Measurements from ENCODE around the gene AKAP7. TPM values are rescaled to one million over a fixed set of nuclear protein-coding genes. Genes with fewer than 3 reads are reported as not detected.

The AKAP7 gene
- polyA plus RNA-seq, 1 of the 3 experiments (the other 2 are of a cell fraction) = 0.58 TPM

GRCh38 chr6:131172222-131172621, 37.0 kb downstream of the AKAP7 start:
- H3K27me3 ChIP-seq (ENCODE audit: insufficient read depth) = no peaks in the 10 kb centered on the region
- H4K20me1 ChIP-seq (ENCODE audit: insufficient read depth) = no peaks in the 10 kb centered on the region
- H3K4me3 ChIP-seq (ENCODE audit: low read depth in 2 of 2, low read length in 1 of 2) = no peak overlapping the region
- ChIA-PET CTCF (no interaction called here), POLR2A (no interaction called here)
- no peak for DNase-seq
- WGBS (ENCODE audit: low lambda C conversion rate) = 59% methylated on average over 1 of the region's 1 CpG
- no peaks in the 10 kb centered on the region for H3F3A ChIP-seq (replicated peaks; ENCODE audit: insufficient read depth)
- no peaks in the 10 kb centered on the region for H3K9me3 ChIP-seq
- TF ChIP-seq RFX5 (IDR thresholded peaks at IDR 0.05; ENCODE audit: low read length) (no peak), TAF1 (IDR thresholded peaks at IDR 0.05; ENCODE audit: borderline replicate concordance, low read depth, low read length) (no peak), CTCF (IDR thresholded peaks at IDR 0.05) (no peak), IRF3 (IDR thresholded peaks at IDR 0.05; ENCODE audit: low read depth, low read length) (no peak), MAX (IDR thresholded peaks at IDR 0.05; ENCODE audit: low read depth) (no peak), TEAD4 (IDR thresholded peaks at IDR 0.05; ENCODE audit: borderline replicate concordance, insufficient read depth) (no peak)
- no peak overlapping the region for H3K4me2 ChIP-seq
- H3K36me3 ChIP-seq (replicated peaks in 1 of 2; ENCODE audit: control insufficient read depth in 1 of 2, insufficient read depth in 2 of 2, low read length in 1 of 2) = no peaks in the 10 kb centered on the region
- no peaks in the 10 kb centered on the region for H3K79me2 ChIP-seq (ENCODE audit: insufficient read depth)
- no peak overlapping the region for H3K9ac ChIP-seq
- no peak overlapping the region for H3K27ac ChIP-seq (ENCODE audit: low read depth in 2 of 2, low read length in 1 of 2)
- no peak overlapping the region for H2AFZ ChIP-seq (ENCODE audit: low read depth)
- no peaks in the 10 kb centered on the region; a peak in 1 of 4 replicates for H3K4me1 ChIP-seq (ENCODE audit: control insufficient read depth in 1 of 2, insufficient read depth in 2 of 2, low read depth in 1 of 2, low read length in 1 of 2)
- H3K9me2 ChIP-seq = no peaks in the 10 kb centered on the region

- CTCF ChIA-PET = interaction anchor here (1.0 kb wide), 1 partner anchor 26 kb away, joined by 3 read pairs; no protein-coding TSS in a partner anchor
- Histone ChIP-seq H3K4me2 (no peak overlapping the region), H3K9ac (no peak overlapping the region), H3F3A (replicated peaks; ENCODE audit: insufficient read depth) (no peaks in the 10 kb centered on the region), H3K4me1 (ENCODE audit: control insufficient read depth in 1 of 2, insufficient read depth in 2 of 2, low read depth in 1 of 2, low read length in 1 of 2) (no peaks in the 10 kb centered on the region; a peak in 1 of 4 replicates), H3K27ac (ENCODE audit: low read depth in 2 of 2, low read length in 1 of 2) (no peak overlapping the region), H3K27me3 (ENCODE audit: insufficient read depth) (0 out of 2 replicates have a peak, but pooled peaks cover 4% of the 10 kb centered on the region), H3K9me3 (no peaks in the 10 kb centered on the region), H3K9me2 (no peaks in the 10 kb centered on the region), H3K36me3 (replicated peaks in 1 of 2; ENCODE audit: control insufficient read depth in 1 of 2, insufficient read depth in 2 of 2, low read length in 1 of 2) (no peaks in the 10 kb centered on the region), H2AFZ (ENCODE audit: low read depth) (no peak overlapping the region), H3K79me2 (ENCODE audit: insufficient read depth) (no peaks in the 10 kb centered on the region), H4K20me1 (ENCODE audit: insufficient read depth) (no peaks in the 10 kb centered on the region), H3K4me3 (ENCODE audit: low read depth in 2 of 2, low read length in 1 of 2) (no peak overlapping the region)
- WGBS (ENCODE audit: low lambda C conversion rate) = 3% methylated on average over 1 of the region's 1 CpG
- POLR2A ChIA-PET = no interaction called here
- DNase-seq = no peak
- no peak for TF ChIP-seq YY1 (IDR thresholded peaks at IDR 0.05; ENCODE audit: low read depth)
- TF ChIP-seq PBX3 (IDR thresholded peaks at IDR 0.05) = no peak
- no peak for TF ChIP-seq ELF1 (IDR thresholded peaks at IDR 0.05)
- TF ChIP-seq ZBTB33 (IDR thresholded peaks at IDR 0.05; ENCODE audit: borderline replicate concordance, low read depth) = no peak
- no peak for TF ChIP-seq GABPA (IDR thresholded peaks at IDR 0.05; ENCODE audit: low read depth)
- no peak for TF ChIP-seq TCF12 (IDR thresholded peaks at IDR 0.05)
- TF ChIP-seq FOSL2 (IDR thresholded peaks at IDR 0.05; ENCODE audit: borderline replicate concordance, low read depth) = no peak
- TF ChIP-seq USF1 (IDR thresholded peaks at IDR 0.05; ENCODE audit: borderline replicate concordance, low read depth) = no peak
- TF ChIP-seq FOXJ3 (CRISPR knock-in tag; IDR thresholded peaks at IDR 0.05) = no peak
- no peak for TF ChIP-seq REST (IDR thresholded peaks at IDR 0.05; ENCODE audit: low read depth, low read length)
- TF ChIP-seq RXRA (IDR thresholded peaks at IDR 0.05; ENCODE audit: borderline replicate concordance, low read depth) = no peak
- no peak for TF ChIP-seq MAX (IDR thresholded peaks at IDR 0.05; ENCODE audit: low read depth)
These were observed 38.4 kb downstream of the AKAP7 start for GRCh38 chr6:131173680-131174079.
